Activated naive CD8-positive, alpha-beta T cell (primary cell): ENCODE results near the gene ZG16.
A peak's percentile ranks its signal among the peaks of the same experiment; 100 is the strongest.

Experiments
- H3K27ac Mint-ChIP-seq: one replicate; pipeline ENCODE4 v1.8.0; 2021; ENCODE audit warnings: mixed read lengths
- H3K27me3 Mint-ChIP-seq: one replicate; pipeline ENCODE4 v1.8.0; 2021; ENCODE audit warnings: mixed read lengths
- H3K36me3 Mint-ChIP-seq: one replicate; pipeline ENCODE4 v1.8.0; 2021; ENCODE audit warnings: mixed read lengths
- H3K4me1 Mint-ChIP-seq: one replicate; pipeline ENCODE4 v1.8.0; 2021; ENCODE audit warnings: low read depth, mixed read lengths
- H3K4me3 Mint-ChIP-seq: one replicate; pipeline ENCODE4 v1.8.0; 2021; ENCODE audit warnings: mild to moderate bottlenecking, mixed read lengths
- H3K9me3 Mint-ChIP-seq: one replicate; pipeline ENCODE4 v1.8.0; 2021; ENCODE audit warnings: low read depth, mixed read lengths

Gene ZG16

GRCh38 chr16:29807426-29808218 lies 29.6 kb downstream of the ZG16 start:
- H3K27ac Mint-ChIP-seq: peak overlapping the region; percentile 98
- H3K36me3 Mint-ChIP-seq: peaks cover 9% of the 10 kb centered on the region
- H3K27me3 Mint-ChIP-seq: no peaks in the 10 kb centered on the region
- H3K9me3 Mint-ChIP-seq: no peaks in the 10 kb centered on the region
- H3K4me1 Mint-ChIP-seq: peaks cover 42% of the 10 kb centered on the region
- peak overlapping the region; percentile 97 for H3K4me3 Mint-ChIP-seq

GRCh38 chr16:29808219-29808900 lies 30.3 kb downstream of the ZG16 start:
- H3K4me3 Mint-ChIP-seq: peak overlapping the region; percentile 97
- peaks cover 42% of the 10 kb centered on the region for H3K4me1 Mint-ChIP-seq
- H3K36me3 Mint-ChIP-seq: peaks cover 9% of the 10 kb centered on the region
- H3K27ac Mint-ChIP-seq: peak overlapping the region; percentile 98
- H3K9me3 Mint-ChIP-seq: no peaks in the 10 kb centered on the region
- no peaks in the 10 kb centered on the region for H3K27me3 Mint-ChIP-seq

DNA sequence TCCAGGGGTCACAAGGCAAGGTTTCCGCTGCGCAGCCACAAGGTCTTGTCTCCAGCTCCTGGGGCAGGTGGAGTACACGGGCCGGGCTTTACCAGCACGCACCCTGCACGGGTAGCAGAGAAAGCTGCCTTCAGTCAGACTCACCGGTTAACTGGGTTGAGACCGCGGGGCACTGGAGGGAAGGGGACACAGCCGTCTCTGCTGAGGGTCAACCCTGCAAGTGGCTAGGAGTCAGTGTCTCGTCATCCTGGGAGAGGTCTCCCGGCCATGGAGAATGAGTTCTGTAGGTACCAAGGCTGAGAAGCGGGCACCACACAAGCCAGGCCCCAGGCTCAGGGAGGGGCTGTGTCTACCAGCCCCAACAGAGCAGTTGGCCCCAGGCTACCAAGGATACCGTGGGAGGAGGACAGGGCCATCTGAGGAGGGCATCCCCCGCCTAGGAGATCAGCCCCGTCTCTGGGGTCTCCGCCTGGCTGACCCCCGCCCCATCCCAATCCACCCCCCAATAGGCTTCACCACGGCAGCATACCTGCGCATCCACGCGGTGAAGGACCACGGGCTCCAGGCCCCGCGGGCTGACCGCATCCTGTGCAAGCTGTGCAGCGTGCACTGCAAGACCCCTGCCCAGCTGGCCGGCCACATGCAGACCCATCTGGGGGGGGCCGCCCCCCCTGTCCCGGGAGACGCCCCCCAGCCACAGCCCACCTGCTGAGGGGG lies 31.1 kb downstream of the ZG16 start:
- H3K9me3 Mint-ChIP-seq: no peaks in the 10 kb centered on the region
- H3K4me1 Mint-ChIP-seq: peaks cover 41% of the 10 kb centered on the region
- H3K27me3 Mint-ChIP-seq: no peaks in the 10 kb centered on the region
- H3K36me3 Mint-ChIP-seq: peaks cover 9% of the 10 kb centered on the region
- H3K27ac Mint-ChIP-seq: peak overlapping the region; percentile 98
- peak overlapping the region; percentile 97 for H3K4me3 Mint-ChIP-seq

DNA sequence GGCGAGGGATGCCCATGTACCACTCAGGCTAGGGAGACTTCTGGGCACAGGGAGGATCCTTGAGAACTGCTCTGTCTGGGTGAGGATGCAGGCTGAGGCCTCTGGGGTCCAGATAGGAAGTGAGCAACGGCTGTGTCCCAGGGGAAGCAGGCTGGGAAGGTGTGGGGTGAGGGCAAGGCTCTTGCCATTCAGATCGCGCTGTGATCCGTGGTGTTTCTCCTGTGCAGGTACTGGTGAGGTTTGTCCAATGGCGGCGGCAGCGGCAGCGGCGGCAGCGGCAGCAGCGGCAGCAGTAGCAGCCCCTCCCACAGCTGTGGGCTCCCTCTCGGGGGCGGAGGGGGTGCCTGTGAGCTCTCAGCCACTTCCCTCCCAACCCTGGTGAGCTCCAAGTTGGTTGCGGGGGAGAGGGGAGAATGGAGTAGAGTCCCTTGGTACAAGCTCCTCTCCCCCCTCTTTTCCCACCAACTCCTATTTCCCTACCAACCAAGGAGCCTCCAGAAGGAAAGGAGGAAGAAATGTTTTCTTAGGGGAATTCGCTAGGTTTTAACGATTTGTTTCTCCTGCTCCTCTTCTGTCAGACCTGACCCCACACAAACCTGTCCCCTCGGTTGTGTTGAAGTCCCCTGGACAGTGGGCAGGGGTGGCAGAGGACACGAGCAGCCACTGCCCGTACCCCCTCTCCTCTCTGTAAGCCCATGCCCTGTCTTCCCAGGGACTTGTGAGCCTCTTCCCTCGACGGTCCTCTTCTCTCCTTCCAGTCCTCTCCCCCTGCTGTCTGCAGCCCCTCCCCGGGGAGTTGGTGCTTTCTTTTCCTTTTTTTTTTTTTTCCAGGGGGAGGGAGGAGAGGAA lies 32.0 kb downstream of the ZG16 start:
- Mint-ChIP-seq H3K4me1 (peaks cover 41% of the 10 kb centered on the region), H3K27me3 (no peaks in the 10 kb centered on the region), H3K4me3 (peak overlapping the region; percentile 93), H3K9me3 (no peaks in the 10 kb centered on the region), H3K27ac (peak overlapping the region; percentile 90), H3K36me3 (peaks cover 7% of the 10 kb centered on the region)

DNA sequence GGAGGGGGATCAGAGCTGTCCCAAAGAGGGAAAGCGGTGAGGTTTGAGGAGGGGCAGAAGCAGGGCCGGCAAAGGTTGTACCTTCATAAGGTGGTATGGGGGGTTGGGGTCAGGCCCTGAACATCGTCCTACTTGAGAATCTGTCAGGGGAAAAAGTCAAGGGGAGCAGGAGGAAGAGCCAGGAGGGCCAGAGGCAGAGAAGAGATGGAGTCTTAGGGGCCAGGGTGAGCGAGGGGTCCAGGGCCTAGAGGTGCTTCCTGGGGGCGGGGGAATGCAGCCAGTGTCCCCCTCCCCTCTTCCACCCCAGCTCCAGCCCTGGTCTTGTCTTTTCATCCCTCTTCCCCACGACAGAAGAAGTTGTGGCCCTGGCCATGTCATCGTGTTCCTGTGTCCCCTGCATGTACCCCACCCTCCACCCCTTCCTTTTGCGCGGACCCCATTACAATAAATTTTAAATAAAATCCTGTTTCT lies 32.7 kb downstream of the ZG16 start:
- Mint-ChIP-seq H3K27me3 (no peaks in the 10 kb centered on the region), H3K9me3 (no peaks in the 10 kb centered on the region), H3K4me1 (peaks cover 44% of the 10 kb centered on the region), H3K36me3 (peaks cover 7% of the 10 kb centered on the region), H3K4me3 (peak overlapping the region; percentile 93), H3K27ac (peak overlapping the region; percentile 90)

- H3K4me1 Mint-ChIP-seq: peaks cover 44% of the 10 kb centered on the region
- peaks cover 7% of the 10 kb centered on the region for H3K36me3 Mint-ChIP-seq
- H3K4me3 Mint-ChIP-seq: peak overlapping the region; percentile 93
- no peaks in the 10 kb centered on the region for H3K9me3 Mint-ChIP-seq
- H3K27me3 Mint-ChIP-seq: no peaks in the 10 kb centered on the region
- peak overlapping the region; percentile 90 for H3K27ac Mint-ChIP-seq
Observed at GRCh38 chr16:29811170-29811895, 33.3 kb downstream of the ZG16 start.

- H3K9me3 Mint-ChIP-seq: no peaks in the 10 kb centered on the region
- peak within 1 kb of the TSS; percentile 93 for H3K4me3 Mint-ChIP-seq
- H3K4me1 Mint-ChIP-seq: peaks cover 48% of the 10 kb centered on the region
- peak within 1 kb of the TSS; percentile 90 for H3K27ac Mint-ChIP-seq
- peaks cover 7% of the 10 kb centered on the region for H3K36me3 Mint-ChIP-seq
- no peaks in the 10 kb centered on the region for H3K27me3 Mint-ChIP-seq
Observed at GRCh38 chr16:29811896-29812665, 34.0 kb downstream of the ZG16 start, which contains the start of gene PRRT2. Gene PRRT2, plus strand, starts transcription at chr16:29812193. Its CDS starts 862 bp downstream, at chr16:29813055.

DNA sequence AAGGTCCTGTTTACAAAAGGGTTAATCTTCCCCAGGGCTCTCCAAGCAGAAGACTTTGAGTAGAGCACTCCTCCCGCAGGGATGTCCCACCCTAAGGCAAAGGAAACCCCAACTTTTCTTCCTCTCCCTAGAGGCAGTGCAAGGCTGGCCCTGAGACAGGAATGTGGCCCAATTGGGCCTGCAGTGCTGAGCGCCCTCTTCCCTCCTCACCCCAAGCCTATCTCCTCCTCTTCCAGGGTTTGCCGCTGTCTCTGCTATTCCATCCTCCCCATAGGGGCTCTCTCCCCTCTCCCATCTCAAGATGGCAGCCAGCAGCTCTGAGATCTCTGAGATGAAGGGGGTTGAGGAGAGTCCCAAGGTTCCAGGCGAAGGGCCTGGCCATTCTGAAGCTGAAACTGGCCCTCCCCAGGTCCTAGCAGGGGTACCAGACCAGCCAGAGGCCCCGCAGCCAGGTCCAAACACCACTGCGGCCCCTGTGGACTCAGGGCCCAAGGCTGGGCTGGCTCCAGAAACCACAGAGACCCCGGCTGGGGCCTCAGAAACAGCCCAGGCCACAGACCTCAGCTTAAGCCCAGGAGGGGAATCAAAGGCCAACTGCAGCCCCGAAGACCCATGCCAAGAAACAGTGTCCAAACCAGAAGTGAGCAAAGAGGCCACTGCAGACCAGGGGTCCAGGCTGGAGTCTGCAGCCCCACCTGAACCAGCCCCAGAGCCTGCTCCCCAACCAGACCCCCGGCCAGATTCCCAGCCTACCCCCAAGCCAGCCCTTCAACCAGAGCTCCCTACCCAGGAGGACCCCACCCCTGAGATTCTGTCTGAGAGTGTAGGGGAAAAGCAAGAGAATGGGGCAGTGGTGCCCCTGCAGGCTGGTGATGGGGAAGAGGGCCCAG lies 34.9 kb downstream of the ZG16 start:
- H3K27ac Mint-ChIP-seq: no peak overlapping the region
- no peaks in the 10 kb centered on the region for H3K27me3 Mint-ChIP-seq
- peaks cover 7% of the 10 kb centered on the region for H3K36me3 Mint-ChIP-seq
- no peaks in the 10 kb centered on the region for H3K9me3 Mint-ChIP-seq
- peaks cover 50% of the 10 kb centered on the region for H3K4me1 Mint-ChIP-seq
- H3K4me3 Mint-ChIP-seq: peak overlapping the region; percentile 65

GRCh38 chr16:29813644-29814562 lies 35.8 kb downstream of the ZG16 start:
- Mint-ChIP-seq H3K4me1 (peaks cover 50% of the 10 kb centered on the region), H3K27me3 (no peaks in the 10 kb centered on the region), H3K36me3 (peaks cover 6% of the 10 kb centered on the region), H3K4me3 (no peak overlapping the region), H3K9me3 (no peaks in the 10 kb centered on the region), H3K27ac (no peak overlapping the region)

DNA sequence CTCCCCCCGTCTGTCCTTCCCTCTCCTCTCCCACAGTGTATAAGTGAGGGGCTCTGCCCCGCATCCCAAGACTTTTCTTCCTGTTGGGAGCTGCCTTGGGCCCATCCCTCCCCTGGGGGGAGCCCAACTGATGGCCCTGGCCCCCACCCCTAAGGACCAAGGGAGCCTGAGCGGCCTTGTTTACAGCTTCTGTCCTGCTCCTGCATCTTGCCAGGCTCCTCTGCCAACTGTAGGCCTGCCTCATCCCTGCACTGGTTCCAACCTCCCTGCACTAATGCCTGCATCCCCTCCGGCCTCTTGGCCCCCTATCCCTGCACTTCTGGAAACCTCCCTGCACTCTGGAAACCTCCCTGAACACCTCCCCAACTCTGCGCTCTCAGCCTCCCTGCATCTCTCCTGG lies 36.5 kb downstream of the ZG16 start:
- H3K9me3 Mint-ChIP-seq: no peaks in the 10 kb centered on the region
- peak overlapping the region; percentile 97 for H3K27ac Mint-ChIP-seq
- H3K4me3 Mint-ChIP-seq: peak overlapping the region; percentile 95
- peaks cover 53% of the 10 kb centered on the region for H3K4me1 Mint-ChIP-seq
- peaks cover 6% of the 10 kb centered on the region for H3K36me3 Mint-ChIP-seq
- H3K27me3 Mint-ChIP-seq: no peaks in the 10 kb centered on the region

DNA sequence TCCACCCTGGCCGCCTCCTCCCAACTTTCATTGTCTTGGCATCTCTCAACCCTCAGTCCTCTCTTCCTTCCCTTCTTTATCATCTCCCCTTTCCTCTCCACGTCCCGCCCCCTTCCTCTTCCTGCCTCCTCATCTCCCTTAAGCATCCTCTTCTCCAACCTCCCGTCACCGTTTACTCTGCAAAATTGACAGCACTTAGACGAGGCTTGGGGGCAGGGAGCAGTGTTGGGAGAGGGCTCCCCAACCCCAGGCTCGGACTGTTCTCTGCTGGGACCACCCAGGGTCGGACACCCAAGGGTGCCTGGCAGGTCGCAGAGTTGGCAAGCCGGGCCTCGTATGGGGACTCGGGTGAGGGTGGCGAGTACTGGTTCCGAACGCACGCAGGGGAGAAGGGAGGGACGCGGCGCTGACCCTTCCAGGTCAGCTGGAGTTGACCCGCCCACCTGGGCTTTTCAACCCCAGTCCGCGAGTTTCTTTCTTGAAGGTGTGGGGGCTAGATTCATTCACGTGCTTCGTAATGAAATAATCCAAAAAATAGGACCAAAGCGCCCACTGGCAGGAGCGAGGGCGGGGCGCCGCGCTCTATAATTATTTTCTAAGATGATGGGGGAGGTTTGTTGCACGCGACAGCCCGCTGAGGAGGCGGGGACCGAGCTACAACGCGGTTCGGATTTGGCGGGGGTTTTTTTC lies 37.1 kb downstream of the ZG16 start:
- Mint-ChIP-seq H3K27me3 (no peaks in the 10 kb centered on the region), H3K9me3 (no peaks in the 10 kb centered on the region), H3K27ac (peak overlapping the region; percentile 97), H3K4me3 (peak overlapping the region; percentile 95), H3K4me1 (peaks cover 55% of the 10 kb centered on the region), H3K36me3 (peaks cover 6% of the 10 kb centered on the region)
